CD4-positive, CD25-positive, alpha-beta regulatory T cell (primary cell): ENCODE results near the gene ADPRS. TPM values are rescaled to one million over a fixed set of nuclear protein-coding genes. Genes with fewer than 3 reads are reported as not detected.

Source experiments
- ATAC-seq, 2 donors: fragments of 150-1000 bp; cut with Tn5 transposase; one replicate each; pipeline ENCODE4 v1.10.0; 2021; ENCODE audit warnings: low read depth in 2 of 2, moderate number of reproducible peaks in 2 of 2, moderate library complexity in 1 of 2
- DNase-seq, 3 donors: peaks; one replicate each; pipeline versions ENCODE4 v3.0.0 to v3.0.0-alpha.2; 2012 to 2022; ENCODE audit warnings: mixed read lengths in 1 of 3
- H3K27ac ChIP-seq: one replicate; pipeline ENCODE4 v1.7.0; 2013; ENCODE audit warnings: mild to moderate bottlenecking, low read length; ENCODE audit not compliant: insufficient read depth, poor library complexity, severe bottlenecking
- H3K27me3 ChIP-seq: one replicate; pipeline ENCODE4 v1.7.0; 2013; ENCODE audit warnings: low read length; ENCODE audit not compliant: control insufficient read depth, insufficient read depth
- H3K36me3 ChIP-seq: one replicate; pipeline ENCODE4 v1.7.0; 2013; ENCODE audit warnings: mild to moderate bottlenecking, low read length, moderate library complexity; ENCODE audit not compliant: control insufficient read depth, insufficient read depth
- H3K4me1 ChIP-seq: 2 replicates; pipeline ENCODE4 v1.7.0; 2013; ENCODE audit warnings: mild to moderate bottlenecking, low read length; ENCODE audit not compliant: insufficient read depth, control insufficient read depth, poor library complexity, severe bottlenecking
- H3K4me3 ChIP-seq: one replicate; pipeline ENCODE4 v1.7.0; 2013; ENCODE audit warnings: low read depth, mild to moderate bottlenecking, low read length, moderate library complexity
- H3K9me3 ChIP-seq, 2 experiments: 1 replicate in 1 of 2; 2 replicates in 1 of 2; pipeline ENCODE4 v1.7.0; 2013; ENCODE audit warnings: low read length in 2 of 2, mild to moderate bottlenecking in 1 of 2, moderate library complexity in 1 of 2; ENCODE audit not compliant: control insufficient read depth in 2 of 2
- H3K27ac Mint-ChIP-seq, 3 donors: one replicate each; pipeline ENCODE4 v1.8.0; 2020 to 2022; ENCODE audit warnings: mild to moderate bottlenecking in 3 of 3, mixed read lengths in 3 of 3, moderate library complexity in 2 of 3
- H3K27me3 Mint-ChIP-seq: one replicate; pipeline ENCODE4 v1.8.0; 2022; ENCODE audit warnings: mild to moderate bottlenecking, mixed read lengths
- H3K36me3 Mint-ChIP-seq: one replicate; pipeline ENCODE4 v1.8.0; 2020; ENCODE audit warnings: mixed read lengths
- H3K4me1 Mint-ChIP-seq, 4 donors: one replicate each; pipeline ENCODE4 v1.8.0; 2020 to 2022; ENCODE audit warnings: mixed read lengths in 4 of 4, mild to moderate bottlenecking in 1 of 4
- H3K4me3 Mint-ChIP-seq, 4 donors: one replicate each; pipeline ENCODE4 v1.8.0; 2020 to 2022; ENCODE audit warnings: mild to moderate bottlenecking in 4 of 4, mixed read lengths in 4 of 4, moderate library complexity in 3 of 4
- H3K9me3 Mint-ChIP-seq, 7 donors: one replicate each; pipeline ENCODE4 v1.8.0; 2020 to 2022; ENCODE audit warnings: mixed read lengths in 7 of 7, mild to moderate bottlenecking in 3 of 7, moderate library complexity in 2 of 7
- polyA plus RNA-seq, 4 donors: library from polyadenylated mRNA; unstranded; fragments of 300-500 nt; fragmentation: Illumina TruSeq; gene quantifications; one replicate each; pipeline ENCODE4 v1.2.3, GENCODE V29; 2021
- total RNA-seq: library from RNA; stranded (reverse); gene quantifications from one replicate; pipeline ENCODE4 v1.2.3, GENCODE V29; 2022

Gene ADPRS
- total and polyA plus RNA-seq, 5 donors from 2014 or later: 20.6 to 41.6 (median 26.8) TPM

DNA sequence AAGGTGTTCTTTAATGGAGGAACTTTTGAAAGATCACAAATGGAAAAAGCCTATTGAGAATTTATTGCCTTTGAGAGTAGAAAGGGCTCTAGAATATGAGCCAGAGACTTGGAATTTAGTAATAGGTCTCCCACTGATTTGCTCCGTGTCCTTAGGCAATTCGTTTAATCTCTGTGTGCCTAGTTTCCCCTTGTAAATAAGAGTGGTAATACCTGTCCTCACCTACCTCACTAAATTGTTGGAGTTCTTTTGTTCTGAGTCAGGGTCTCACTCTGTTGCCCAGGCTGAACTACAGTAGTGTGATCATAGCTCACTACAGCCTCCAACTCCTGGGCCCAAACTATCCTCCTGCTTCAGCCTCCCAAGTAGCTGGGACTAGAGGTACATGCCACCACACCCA, 19.8 kb upstream of the ADPRS start:
- no peak for DNase-seq
- Mint-ChIP-seq H3K27ac (peak overlapping the region in 1 of 3 donors; percentile 27), H3K36me3 (no peaks in the 10 kb centered on the region), H3K27me3 (no peaks in the 10 kb centered on the region), H3K4me3 (no peak overlapping the region), H3K4me1 (no peaks in the 10 kb centered on the region), H3K9me3 (no peaks in the 10 kb centered on the region)
- Histone ChIP-seq H3K4me1 (no peaks in the 10 kb centered on the region), H3K36me3 (no peaks in the 10 kb centered on the region), H3K4me3 (no peak overlapping the region), H3K9me3 (no peaks in the 10 kb centered on the region), H3K27ac (no peak overlapping the region), H3K27me3 (no peaks in the 10 kb centered on the region)
- ATAC-seq: no peak

DNA sequence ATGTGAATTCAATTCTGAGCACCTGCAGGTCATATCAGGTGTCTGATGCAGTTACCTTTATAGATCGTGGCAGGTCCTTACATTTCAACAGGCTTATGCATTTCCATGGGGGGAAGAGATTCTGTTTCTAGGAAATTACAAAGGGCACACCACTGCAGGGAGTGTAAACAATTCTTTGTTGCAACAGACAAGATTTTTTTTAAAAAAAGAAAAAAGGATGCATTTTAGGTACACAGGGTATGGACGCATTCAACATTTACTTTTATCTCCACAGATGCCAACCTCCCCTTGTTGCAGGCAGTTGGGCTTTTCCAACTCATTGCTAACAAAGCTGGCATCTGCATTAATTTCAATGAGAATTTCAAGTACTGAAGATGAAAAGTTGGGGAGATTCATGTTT, 18.3 kb upstream of the ADPRS start:
- no peaks in the 10 kb centered on the region for H3K36me3 Mint-ChIP-seq
- Histone ChIP-seq H3K27ac (no peak overlapping the region), H3K9me3 (no peaks in the 10 kb centered on the region), H3K27me3 (no peaks in the 10 kb centered on the region), H3K4me1 (no peaks in the 10 kb centered on the region), H3K36me3 (no peaks in the 10 kb centered on the region), H3K4me3 (no peak overlapping the region)
- H3K27me3 Mint-ChIP-seq: no peaks in the 10 kb centered on the region
- no peaks in the 10 kb centered on the region for H3K4me1 Mint-ChIP-seq
- H3K4me3 Mint-ChIP-seq: no peak overlapping the region
- ATAC-seq (no peak), DNase-seq (no peak)
- no peak overlapping the region for H3K27ac Mint-ChIP-seq
- no peaks in the 10 kb centered on the region for H3K9me3 Mint-ChIP-seq

DNA sequence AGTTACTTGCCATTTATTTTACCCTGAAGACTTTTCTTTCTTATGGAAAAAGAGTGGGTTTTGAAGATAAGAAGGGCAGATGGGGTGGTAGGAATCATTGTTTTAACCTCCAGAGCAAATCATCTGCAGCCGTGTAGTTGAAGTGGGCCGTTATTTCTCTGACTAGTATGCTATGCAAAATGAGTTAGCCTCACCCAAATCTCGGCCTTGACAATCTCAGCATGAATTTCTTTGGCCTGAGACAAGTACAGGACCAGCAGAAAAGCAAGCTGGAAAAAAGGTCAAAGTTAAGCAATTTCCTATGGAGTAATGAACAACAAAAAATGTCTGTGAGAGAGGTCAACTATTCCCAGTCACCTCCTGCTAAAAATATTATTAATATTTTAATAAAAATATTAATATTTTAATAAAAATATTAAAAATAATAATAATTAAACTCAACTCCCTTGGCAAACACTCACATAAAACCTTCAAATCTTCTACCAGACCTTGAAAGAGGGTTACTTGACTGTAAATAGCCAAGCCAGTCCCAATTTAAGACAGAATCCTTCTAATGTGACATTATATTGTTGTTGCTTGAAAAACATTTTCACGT, 11.6 kb upstream of the ADPRS start:
- Mint-ChIP-seq H3K27ac (no peak overlapping the region), H3K4me3 (no peak overlapping the region), H3K36me3 (no peaks in the 10 kb centered on the region), H3K27me3 (peaks cover 20% of the 10 kb centered on the region), H3K9me3 (peaks cover 0 to 1% (median 0%) of the 10 kb centered on the region in 7 donors), H3K4me1 (no peaks in the 10 kb centered on the region)
- H3K9me3 ChIP-seq: no peaks in the 10 kb centered on the region
- no peaks in the 10 kb centered on the region for H3K4me1 ChIP-seq
- no peak for DNase-seq
- ATAC-seq: no peak
- H3K27ac ChIP-seq: no peak overlapping the region
- no peaks in the 10 kb centered on the region for H3K36me3 ChIP-seq
- no peak overlapping the region for H3K4me3 ChIP-seq
- H3K27me3 ChIP-seq: no peaks in the 10 kb centered on the region

DNA sequence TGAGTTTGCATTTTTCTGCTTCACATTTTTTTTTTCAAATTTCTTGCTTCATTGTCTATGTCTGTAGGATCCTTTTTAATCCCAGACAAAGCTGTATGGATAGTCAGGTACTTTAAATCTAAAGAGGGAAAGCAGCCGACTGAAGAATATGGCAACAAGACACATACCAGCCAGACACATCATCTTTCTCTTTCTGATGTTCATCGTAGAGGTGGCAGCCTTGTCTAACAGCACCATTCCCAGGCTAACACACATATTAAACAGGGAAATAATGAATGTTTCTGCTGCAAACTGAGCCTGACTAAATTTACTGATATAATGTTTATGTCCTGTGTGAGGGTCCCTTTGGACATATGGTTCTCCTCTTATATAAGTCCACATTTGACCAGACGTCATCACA, 8.5 kb upstream of the ADPRS start:
- ATAC-seq: no peak
- Histone ChIP-seq H3K27me3 (peaks cover 3% of the 10 kb centered on the region), H3K4me1 (peaks cover 10% of the 10 kb centered on the region), H3K9me3 (no peaks in the 10 kb centered on the region), H3K4me3 (no peak overlapping the region), H3K36me3 (no peaks in the 10 kb centered on the region), H3K27ac (no peak overlapping the region)
- Mint-ChIP-seq H3K9me3 (peaks cover 0 to 1% (median 0%) of the 10 kb centered on the region in 7 donors), H3K4me3 (no peak overlapping the region), H3K27me3 (peaks cover 42% of the 10 kb centered on the region), H3K4me1 (peaks cover 0 to 3% (median 0%) of the 10 kb centered on the region in 4 donors), H3K27ac (no peak overlapping the region), H3K36me3 (no peaks in the 10 kb centered on the region)
- no peak for DNase-seq

DNA sequence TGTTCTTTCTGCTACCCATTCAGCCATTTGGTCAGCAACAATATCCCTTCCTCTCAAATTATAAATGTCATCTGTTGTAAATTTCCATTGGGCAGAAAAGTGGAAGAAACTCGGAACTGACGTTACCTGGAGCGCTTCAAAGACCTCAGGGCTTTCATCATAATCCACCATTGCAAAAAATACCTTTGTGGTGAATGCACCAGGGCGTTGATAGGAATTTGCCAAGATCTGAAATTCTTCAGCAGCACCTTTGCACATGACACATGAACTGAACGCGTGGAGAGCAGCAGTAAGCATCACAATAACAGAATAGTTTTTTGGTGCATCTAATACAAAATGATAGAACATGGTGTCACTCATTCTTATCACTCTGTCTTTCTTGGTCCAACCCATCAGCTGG, 7.9 kb upstream of the ADPRS start:
- no peak overlapping the region for H3K27ac Mint-ChIP-seq
- H3K27me3 Mint-ChIP-seq: peaks cover 42% of the 10 kb centered on the region
- H3K27ac ChIP-seq: no peak overlapping the region
- peaks cover 0 to 3% (median 0%) of the 10 kb centered on the region in 4 donors for H3K4me1 Mint-ChIP-seq
- H3K27me3 ChIP-seq: peaks cover 3% of the 10 kb centered on the region
- peaks cover 10% of the 10 kb centered on the region for H3K4me1 ChIP-seq
- peaks cover 0 to 1% (median 0%) of the 10 kb centered on the region in 7 donors for H3K9me3 Mint-ChIP-seq
- DNase-seq: no peak
- no peaks in the 10 kb centered on the region for H3K36me3 Mint-ChIP-seq
- H3K4me3 Mint-ChIP-seq: no peak overlapping the region
- H3K4me3 ChIP-seq: no peak overlapping the region
- no peaks in the 10 kb centered on the region for H3K36me3 ChIP-seq
- no peaks in the 10 kb centered on the region for H3K9me3 ChIP-seq
- ATAC-seq: no peak

DNA sequence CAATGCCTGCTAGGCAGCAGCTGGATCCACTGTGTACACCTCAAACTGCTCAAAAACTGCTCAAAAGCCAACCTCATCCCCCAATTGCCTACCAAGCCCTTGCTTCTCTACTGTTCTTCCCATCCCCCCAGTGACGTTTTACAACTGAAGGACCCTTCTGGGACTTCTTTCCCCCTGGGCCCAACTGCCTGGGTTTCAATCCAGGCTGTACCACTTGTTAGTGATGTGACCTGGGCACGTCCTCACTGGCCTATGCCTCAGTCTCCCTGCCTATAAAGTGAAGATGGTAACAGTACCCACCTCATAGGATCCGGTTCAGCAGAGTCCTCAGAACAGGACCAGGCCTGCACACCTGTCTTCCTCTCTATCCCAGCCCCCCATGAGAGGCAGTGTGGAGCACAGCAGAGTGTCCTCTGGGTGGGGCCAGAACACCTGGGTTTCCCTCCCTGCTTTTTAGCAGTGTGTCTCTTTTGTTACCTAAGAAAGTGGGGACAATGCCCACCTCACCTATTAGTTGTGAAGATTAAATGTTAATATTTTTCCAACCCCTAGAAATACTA, 6.7 kb upstream of the ADPRS start:
- DNase-seq (no peak), ATAC-seq (no peak)
- Histone ChIP-seq H3K9me3 (no peaks in the 10 kb centered on the region), H3K4me1 (peaks cover 10% of the 10 kb centered on the region), H3K27ac (no peak overlapping the region), H3K4me3 (no peak overlapping the region), H3K36me3 (no peaks in the 10 kb centered on the region), H3K27me3 (peaks cover 3% of the 10 kb centered on the region)
- Mint-ChIP-seq H3K27ac (no peak overlapping the region), H3K27me3 (peaks cover 42% of the 10 kb centered on the region), H3K4me1 (peaks cover 0 to 4% (median 0%) of the 10 kb centered on the region in 4 donors), H3K36me3 (no peaks in the 10 kb centered on the region), H3K4me3 (no peak overlapping the region), H3K9me3 (peaks cover 0 to 4% (median 0%) of the 10 kb centered on the region in 7 donors)

DNA sequence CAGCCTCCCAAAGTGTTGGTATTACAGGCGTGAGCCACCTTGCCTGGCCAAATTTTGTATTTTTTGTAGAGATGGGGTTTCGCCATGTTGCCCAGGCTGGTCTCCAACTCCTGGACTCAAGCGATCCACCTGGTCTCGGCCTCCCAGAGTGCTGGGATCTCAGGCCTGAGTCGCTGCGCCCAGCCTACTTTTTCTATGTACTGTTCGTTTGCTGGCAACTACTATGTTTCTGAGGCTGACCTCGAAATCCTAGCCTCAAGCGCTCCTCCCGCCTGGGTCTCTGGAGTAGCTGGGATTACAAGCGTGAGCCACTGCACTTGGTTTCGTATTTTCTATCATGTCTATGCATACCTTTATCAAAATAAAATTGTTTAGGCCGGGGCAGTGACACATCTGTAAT, 5.5 kb upstream of the ADPRS start:
- Mint-ChIP-seq H3K9me3 (peaks cover 0 to 3% (median 0%) of the 10 kb centered on the region in 7 donors), H3K27ac (no peak overlapping the region), H3K4me1 (peaks cover 0 to 7% (median 0%) of the 10 kb centered on the region in 4 donors), H3K27me3 (peaks cover 42% of the 10 kb centered on the region), H3K36me3 (no peaks in the 10 kb centered on the region), H3K4me3 (no peak overlapping the region)
- H3K4me3 ChIP-seq: no peak overlapping the region
- no peak overlapping the region for H3K27ac ChIP-seq
- DNase-seq: no peak
- no peaks in the 10 kb centered on the region for H3K9me3 ChIP-seq
- no peaks in the 10 kb centered on the region for H3K36me3 ChIP-seq
- peaks cover 3% of the 10 kb centered on the region for H3K27me3 ChIP-seq
- ATAC-seq: no peak
- peaks cover 13% of the 10 kb centered on the region for H3K4me1 ChIP-seq
